ENCODE measurements around the gene RAB3A. TPM values are rescaled to one million over a fixed set of nuclear protein-coding genes. Genes with fewer than 3 reads are reported as not detected.

RAB3A gene
- total and polyA plus RNA-seq, 12 donors: 2.3 to 32.3 (median 6.2) TPM

GRCh38 chr19:18221815-18222725 lies 18.2 kb upstream of the RAB3A start:
- 68 to 80% (median 71%) methylated on average over 22 to 25 of the region's 25 CpGs for WGBS, 4 donors
- H3K27me3 ChIP-seq: peaks cover 24% of the 10 kb centered on the region
- no peaks in the 10 kb centered on the region for H3K9me3 ChIP-seq (replicated peaks in 1 of 3)
- H3K27ac ChIP-seq: no peak overlapping the region
- no peak for DNase-seq
- H3K4me1 ChIP-seq (replicated peaks in 1 of 2): peaks cover 7 to 18% of the 10 kb centered on the region in 2 donors
- H3K4me3 ChIP-seq: no peak overlapping the region
- TF ChIP-seq CTCF (IDR thresholded peaks at IDR 0.05) (no peak), POLR2A (IDR thresholded peaks at IDR 0.05) (no peak)
- intact Hi-C loops (cut with DNase I): no loop called here
- no peaks in the 10 kb centered on the region for H3K36me3 ChIP-seq (replicated peaks in 1 of 2)

DNA sequence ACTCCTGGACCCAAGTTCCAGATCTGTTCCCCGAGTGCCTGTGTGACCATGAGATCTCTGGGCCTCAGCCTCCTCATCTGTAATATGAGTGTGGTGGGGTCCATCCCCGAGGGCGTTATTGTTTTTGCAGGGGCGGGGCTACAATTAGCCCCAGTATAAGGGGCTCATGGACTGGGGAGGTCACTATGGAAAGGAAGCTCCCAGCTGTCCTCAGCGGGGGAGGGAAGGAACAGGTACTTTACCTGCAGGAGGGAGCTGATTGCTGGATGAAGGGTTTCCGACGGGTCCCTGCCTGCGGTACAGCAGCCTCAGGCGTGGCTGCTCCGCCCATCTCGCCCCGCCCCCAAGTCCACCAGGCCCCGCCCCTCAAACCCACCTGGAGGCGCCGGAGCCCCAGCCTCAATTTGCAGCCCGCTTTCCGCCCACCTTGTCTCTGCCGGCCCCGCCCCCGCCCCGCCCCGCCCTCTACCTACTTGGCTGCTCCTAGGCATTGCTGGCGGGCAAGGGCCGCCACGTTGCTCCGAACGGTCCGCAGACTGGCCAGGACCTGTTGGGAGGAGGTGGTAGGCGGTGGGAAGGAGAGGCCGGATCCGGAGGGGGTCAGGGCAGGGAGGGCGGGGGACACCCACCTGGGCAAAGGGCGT lies 16.9 kb upstream of the RAB3A start:
- no peak for TF ChIP-seq CTCF (IDR thresholded peaks at IDR 0.05)
- TF ChIP-seq POLR2A (IDR thresholded peaks at IDR 0.05): no peak
- H3K27me3 ChIP-seq: peaks cover 12% of the 10 kb centered on the region
- no peaks in the 10 kb centered on the region for H3K9me3 ChIP-seq (replicated peaks in 1 of 3)
- peaks cover 7 to 13% of the 10 kb centered on the region in 2 donors for H3K4me1 ChIP-seq (replicated peaks in 1 of 2)
- 5 to 16% (median 8%) methylated on average over 6 to 33 of the region's 33 CpGs for WGBS, 4 donors
- no peaks in the 10 kb centered on the region for H3K36me3 ChIP-seq (replicated peaks in 1 of 2)
- H3K27ac ChIP-seq: no peak overlapping the region
- intact Hi-C loops (cut with DNase I): no loop called here
- DNase-seq: no peak
- no peak overlapping the region for H3K4me3 ChIP-seq

DNA sequence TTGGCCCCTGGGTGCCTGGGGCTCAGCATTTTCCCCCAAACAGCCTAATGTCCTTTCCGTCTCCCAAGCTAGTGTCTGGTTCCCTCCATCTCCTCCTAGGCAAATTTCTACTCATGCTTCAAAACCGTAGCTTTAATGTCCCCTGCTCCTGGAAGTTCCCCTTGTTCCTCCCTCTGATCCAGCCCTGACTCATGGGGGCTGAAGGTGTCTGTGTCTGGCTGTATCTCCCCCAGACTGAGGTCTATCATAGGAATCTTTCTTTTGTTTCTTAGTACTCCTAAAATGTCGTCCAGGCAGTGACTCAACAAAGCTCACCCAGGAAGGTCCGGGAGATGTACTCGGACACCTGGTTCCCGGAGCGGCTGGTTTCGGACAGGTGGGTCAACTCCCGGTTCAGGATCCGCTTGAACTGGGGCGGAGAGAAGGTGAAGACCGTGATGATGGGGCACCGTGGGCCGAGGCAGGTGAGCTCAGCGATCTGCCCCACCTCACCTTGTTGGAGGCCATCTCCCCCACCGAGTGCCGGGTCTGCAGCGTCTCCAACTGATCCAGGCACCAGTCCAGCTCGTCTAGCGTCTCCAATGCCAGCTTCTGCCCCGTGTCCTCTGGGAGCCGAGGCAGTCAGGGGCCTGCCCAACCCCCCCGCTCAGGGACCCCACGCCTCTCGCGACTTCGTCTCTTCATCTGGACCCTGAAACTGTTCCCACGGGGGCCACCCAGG lies 16.2 kb upstream of the RAB3A start:
- intact Hi-C loops (cut with DNase I): loop anchor here in 1 of 2 donors (5.0 kb wide), 1 partner anchor 37 kb away; a partner anchor contains a TSS
- Histone ChIP-seq H3K36me3 (replicated peaks in 1 of 2) (no peaks in the 10 kb centered on the region), H3K9me3 (replicated peaks in 1 of 3) (no peaks in the 10 kb centered on the region), H3K27ac (no peak overlapping the region), H3K4me3 (no peak overlapping the region), H3K4me1 (replicated peaks in 1 of 2) (peaks cover 5 to 11% of the 10 kb centered on the region in 2 donors), H3K27me3 (peaks cover 5% of the 10 kb centered on the region)
- WGBS, 4 donors: 54 to 63% (median 60%) methylated on average over 15 to 28 of the region's 28 CpGs
- TF ChIP-seq POLR2A (IDR thresholded peaks at IDR 0.05) (no peak), CTCF (IDR thresholded peaks at IDR 0.05) (no peak)
- no peak for DNase-seq

DNA sequence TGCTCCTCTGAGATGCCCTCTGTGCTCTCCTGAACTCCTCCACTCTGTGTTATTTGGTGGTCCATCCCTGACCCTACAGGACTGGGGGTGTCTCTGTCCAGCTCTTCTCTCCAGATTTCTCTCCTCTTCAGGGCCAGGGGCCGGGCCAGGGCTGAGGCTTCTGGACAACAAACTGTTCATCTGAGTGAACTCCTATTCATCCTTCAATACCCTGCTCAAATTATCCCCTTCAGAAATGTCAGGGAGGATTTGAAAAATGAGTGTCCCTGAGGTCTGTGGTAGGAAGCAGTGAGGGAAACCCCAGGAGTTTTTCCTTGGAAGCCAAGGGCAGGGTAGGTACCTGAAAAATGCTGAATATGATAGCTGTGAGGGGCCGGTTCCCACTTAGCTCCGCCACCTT lies 14.8 kb upstream of the RAB3A start:
- no peaks in the 10 kb centered on the region for H3K4me1 ChIP-seq (replicated peaks in 1 of 2)
- no peaks in the 10 kb centered on the region for H3K9me3 ChIP-seq (replicated peaks in 1 of 3)
- DNase-seq: no peak
- intact Hi-C loops (cut with DNase I): loop anchor here in 1 of 2 donors (5.0 kb wide), 1 partner anchor 39 kb away; a partner anchor contains a TSS
- 81 to 91% (median 83%) methylated on average over 3 of the region's 3 CpGs for WGBS, 4 donors
- peaks cover 3% of the 10 kb centered on the region for H3K27me3 ChIP-seq
- TF ChIP-seq CTCF (IDR thresholded peaks at IDR 0.05) (no peak), POLR2A (IDR thresholded peaks at IDR 0.05) (no peak)
- no peak overlapping the region for H3K4me3 ChIP-seq
- no peaks in the 10 kb centered on the region for H3K36me3 ChIP-seq (replicated peaks in 1 of 2)
- no peak overlapping the region for H3K27ac ChIP-seq

Measured in adrenal gland (tissue), 12 donors.